Measurements from ENCODE around the gene LAS1L. TPM values are rescaled to one million over a fixed set of nuclear protein-coding genes. Genes with fewer than 3 reads are reported as not detected.
"Not testable (repeated sequence)": the region's sequence is repeated elsewhere in the genome, so short reads cannot be mapped to it uniquely, and the experiment has no call there.

The LAS1L gene
- total RNA-seq, 4 donors from 2014 or later = 21.5 to 26.5 (median 22.8) TPM

DNA sequence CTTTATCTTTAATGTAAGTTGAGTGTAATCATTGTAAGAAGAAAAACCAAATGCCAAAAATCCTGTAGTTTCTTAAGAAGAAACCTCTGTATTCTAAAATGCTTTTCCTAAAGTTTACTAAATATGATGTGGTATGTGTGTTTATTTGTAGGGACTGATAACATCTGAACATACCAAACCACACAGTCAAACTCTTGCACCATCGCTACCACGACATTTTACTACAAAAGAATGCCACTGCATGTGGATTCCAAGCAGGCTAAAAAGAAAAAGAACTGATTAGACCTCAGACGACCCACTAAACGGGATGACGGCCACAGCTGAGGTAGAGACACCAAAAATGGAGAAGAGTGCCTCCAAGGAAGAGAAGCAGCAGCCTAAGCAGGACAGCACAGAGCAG is 46.1 kb downstream of the LAS1L start:
- Histone ChIP-seq H3K27me3 (no peaks in the 10 kb centered on the region), H3K27ac (replicated peaks in 1 of 4) (no peak overlapping the region), H3K36me3 (no peaks in the 10 kb centered on the region), H3K4me1 (no peaks in the 10 kb centered on the region), H3K9me3 (no peaks in the 10 kb centered on the region), H3K4me3 (no peak overlapping the region)
- intact Hi-C loops (cut with DNase I) = no loop called here
- TF ChIP-seq, protein P1, sequence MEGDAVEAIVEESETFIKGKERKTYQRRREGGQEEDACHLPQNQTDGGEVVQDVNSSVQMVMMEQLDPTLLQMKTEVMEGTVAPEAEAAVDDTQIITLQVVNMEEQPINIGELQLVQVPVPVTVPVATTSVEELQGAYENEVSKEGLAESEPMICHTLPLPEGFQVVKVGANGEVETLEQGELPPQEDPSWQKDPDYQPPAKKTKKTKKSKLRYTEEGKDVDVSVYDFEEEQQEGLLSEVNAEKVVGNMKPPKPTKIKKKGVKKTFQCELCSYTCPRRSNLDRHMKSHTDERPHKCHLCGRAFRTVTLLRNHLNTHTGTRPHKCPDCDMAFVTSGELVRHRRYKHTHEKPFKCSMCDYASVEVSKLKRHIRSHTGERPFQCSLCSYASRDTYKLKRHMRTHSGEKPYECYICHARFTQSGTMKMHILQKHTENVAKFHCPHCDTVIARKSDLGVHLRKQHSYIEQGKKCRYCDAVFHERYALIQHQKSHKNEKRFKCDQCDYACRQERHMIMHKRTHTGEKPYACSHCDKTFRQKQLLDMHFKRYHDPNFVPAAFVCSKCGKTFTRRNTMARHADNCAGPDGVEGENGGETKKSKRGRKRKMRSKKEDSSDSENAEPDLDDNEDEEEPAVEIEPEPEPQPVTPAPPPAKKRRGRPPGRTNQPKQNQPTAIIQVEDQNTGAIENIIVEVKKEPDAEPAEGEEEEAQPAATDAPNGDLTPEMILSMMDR (IDR thresholded peaks at IDR 0.05) = no peak
- TF ChIP-seq POLR2AphosphoS5 (IDR thresholded peaks at IDR 0.05) (no peak), POLR2A (IDR thresholded peaks at IDR 0.05; ENCODE audit: low read depth) (no peak), EP300 (IDR thresholded peaks at IDR 0.05) (no peak)
- DNase-seq (ENCODE audit: extremely low spot score) = no peak
- 70% methylated on average over 5 of the region's 5 CpGs for WGBS

DNA sequence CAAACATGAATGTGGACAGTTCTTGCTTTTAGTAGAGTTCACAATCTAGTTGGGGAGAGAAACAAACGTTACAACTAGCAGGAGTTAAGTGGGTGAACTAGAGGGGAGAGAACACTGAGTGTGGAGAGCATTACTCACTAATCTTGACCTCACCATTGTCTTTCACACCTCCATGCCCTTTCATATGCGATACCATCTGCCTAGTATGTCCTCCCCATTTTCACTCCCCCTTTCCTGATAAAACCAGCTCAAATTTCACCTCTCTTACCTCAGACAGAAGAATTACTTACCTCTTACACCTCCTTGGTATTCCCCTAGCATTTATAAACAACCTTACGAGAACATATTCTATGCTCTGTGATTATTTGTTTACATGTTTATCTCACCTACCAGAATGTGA is 53.6 kb downstream of the LAS1L start:
- H3K4me3 ChIP-seq = no peak overlapping the region
- no peaks in the 10 kb centered on the region for H3K9me3 ChIP-seq
- H3K27me3 ChIP-seq = no peaks in the 10 kb centered on the region
- 63% methylated on average over 3 of the region's 3 CpGs for WGBS
- H3K36me3 ChIP-seq = no peaks in the 10 kb centered on the region
- no peaks in the 10 kb centered on the region for H3K4me1 ChIP-seq
- intact Hi-C loops (cut with DNase I) = no loop called here
- no peak for DNase-seq (ENCODE audit: extremely low spot score)
- H3K27ac ChIP-seq (replicated peaks in 1 of 4) = no peak overlapping the region
- TF ChIP-seq, protein P1 (IDR thresholded peaks at IDR 0.05) = no peak
- TF ChIP-seq EP300 (IDR thresholded peaks at IDR 0.05) = no peak
- no peak for TF ChIP-seq POLR2A (IDR thresholded peaks at IDR 0.05; ENCODE audit: low read depth)
- no peak for TF ChIP-seq POLR2AphosphoS5 (IDR thresholded peaks at IDR 0.05)

DNA sequence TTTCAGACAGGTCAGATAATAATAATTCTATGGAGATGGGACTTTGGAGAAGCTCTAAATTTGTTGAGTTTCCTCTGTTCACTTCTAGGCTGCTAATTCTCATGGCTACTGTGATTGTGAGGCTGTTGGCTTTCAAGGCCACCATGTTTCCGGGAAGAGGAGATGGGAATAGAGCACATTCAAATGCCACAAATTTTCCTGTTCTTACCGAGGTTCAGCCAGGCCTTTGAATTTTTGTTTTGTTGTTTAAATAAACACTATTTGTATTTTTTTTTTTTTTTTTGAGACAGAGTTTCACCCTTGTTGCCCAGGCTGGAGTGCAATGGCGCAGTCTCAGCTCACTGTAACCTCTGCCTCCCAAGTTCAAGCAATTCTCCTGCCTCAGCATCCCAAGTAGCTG is 55.5 kb downstream of the LAS1L start:
- intact Hi-C loops (cut with DNase I); H3K4me3 ChIP-seq; H3K9me3 ChIP-seq; DNase-seq (ENCODE audit: extremely low spot score); H3K36me3 ChIP-seq; H3K4me1 ChIP-seq; H3K27ac ChIP-seq (replicated peaks in 1 of 4); H3K27me3 ChIP-seq: not testable (repeated sequence)
- WGBS = 70% methylated on average over 3 of the region's 3 CpGs

DNA sequence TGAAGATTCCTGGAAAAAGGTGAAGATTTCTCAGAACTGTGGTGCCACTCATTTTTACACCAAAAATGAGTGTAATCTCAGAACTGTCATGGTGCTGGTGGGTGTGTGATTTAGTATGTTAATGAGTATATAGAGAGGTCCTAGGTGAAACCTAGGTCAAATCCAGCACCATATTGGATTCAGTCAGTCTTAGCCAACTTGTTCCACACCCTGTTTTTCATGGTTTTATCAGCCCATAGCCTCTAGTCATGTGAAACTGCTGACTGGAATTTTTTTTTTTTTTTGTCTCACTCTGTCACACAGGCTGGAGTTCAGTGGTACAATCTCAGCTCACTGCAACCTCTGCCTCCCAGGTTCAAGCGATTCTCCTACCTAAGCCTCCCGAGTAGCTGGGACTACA is 58.0 kb downstream of the LAS1L start:
- TF ChIP-seq EP300 (IDR thresholded peaks at IDR 0.05) (no peak), POLR2AphosphoS5 (IDR thresholded peaks at IDR 0.05) (no peak), POLR2A (IDR thresholded peaks at IDR 0.05; ENCODE audit: low read depth) (no peak)
- TF ChIP-seq, protein P1 (IDR thresholded peaks at IDR 0.05) = no peak
- Histone ChIP-seq H3K27me3 (no peaks in the 10 kb centered on the region), H3K36me3 (no peaks in the 10 kb centered on the region), H3K4me3 (no peak overlapping the region), H3K4me1 (no peaks in the 10 kb centered on the region), H3K27ac (replicated peaks in 1 of 4) (no peak overlapping the region), H3K9me3 (peaks cover 0 to 4% (median 0%) of the 10 kb centered on the region in 4 donors)
- intact Hi-C loops (cut with DNase I) = no loop called here
- no peak for DNase-seq (ENCODE audit: extremely low spot score)
- 60% methylated on average over 2 of the region's 2 CpGs for WGBS

DNA sequence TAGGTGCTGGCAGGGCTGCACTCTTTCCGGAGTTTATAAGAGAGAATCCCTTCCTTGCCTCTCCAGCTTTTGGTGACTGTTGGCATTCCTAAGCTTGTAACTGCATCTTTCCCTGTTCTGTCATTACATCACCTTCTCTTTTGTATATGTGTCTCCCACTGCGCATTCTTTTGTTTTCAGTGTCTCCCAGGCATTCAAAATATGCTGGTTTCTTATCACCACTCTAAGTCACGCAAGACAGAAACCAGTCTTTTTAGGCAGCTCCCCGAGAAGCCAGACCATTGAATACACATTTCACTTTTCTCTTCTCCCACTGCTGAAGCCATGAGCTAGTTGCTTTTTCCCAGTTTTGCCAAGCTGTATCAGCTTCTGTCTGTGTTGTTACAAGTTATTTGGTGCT is 71.0 kb downstream of the LAS1L start:
- H3K4me1 ChIP-seq = no peaks in the 10 kb centered on the region
- no peaks in the 10 kb centered on the region for H3K27me3 ChIP-seq
- no peak for DNase-seq (ENCODE audit: extremely low spot score)
- H3K27ac ChIP-seq (replicated peaks in 1 of 4) = no peak overlapping the region
- intact Hi-C loops (cut with DNase I) = no loop called here
- no peaks in the 10 kb centered on the region for H3K36me3 ChIP-seq
- H3K9me3 ChIP-seq = peaks cover 0 to 10% (median 0%) of the 10 kb centered on the region in 4 donors
- 37% methylated on average over 4 of the region's 4 CpGs for WGBS
- TF ChIP-seq, protein P1 (IDR thresholded peaks at IDR 0.05) = no peak
- TF ChIP-seq POLR2AphosphoS5 (IDR thresholded peaks at IDR 0.05) = no peak
- TF ChIP-seq EP300 (IDR thresholded peaks at IDR 0.05) = no peak
- no peak for TF ChIP-seq POLR2A (IDR thresholded peaks at IDR 0.05; ENCODE audit: low read depth)
- H3K4me3 ChIP-seq = no peak overlapping the region

Other genes starting within 250 kb of the LAS1L start
- gene MSN, start 132.9 kb upstream of the LAS1L start, total RNA-seq = 100 to 1,000 TPM; 206 to 311 (median 290) TPM